NCI-H345 treated with DMSO at 0.1 percent for 48 hours (cell line): Measurements from ENCODE around the gene ZNF813.
"Not testable (repeated sequence)": the region's sequence is repeated elsewhere in the genome, so short reads cannot be mapped to it uniquely, and the experiment has no call there.

Experiments used
- DNase-seq: peaks from one replicate; lab custom pipeline; 2025; ENCODE audit not compliant: unreplicated experiment; lab: John Stamatoyannopoulos, UW

ZNF813 gene

DNA sequence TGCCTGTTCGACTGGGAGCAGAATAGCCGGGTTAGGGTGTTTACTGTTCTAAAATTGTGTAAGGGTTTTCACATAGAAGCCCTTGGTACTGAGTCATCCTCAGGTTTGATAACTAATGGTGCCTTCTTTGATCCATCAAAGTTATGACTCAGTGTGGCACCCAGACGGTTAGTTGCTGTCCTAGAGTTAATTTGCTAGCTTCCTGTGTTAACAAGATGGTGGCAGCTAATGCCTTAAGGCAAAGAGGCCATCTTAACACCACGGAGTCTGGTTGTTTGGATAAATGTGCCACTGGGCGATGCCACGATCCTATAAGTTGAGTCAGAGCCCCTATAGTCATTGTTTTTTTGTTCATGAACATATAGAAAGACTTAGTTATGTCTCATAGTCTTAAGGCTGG, 7.9 kb downstream of the ZNF813 start:
- DNase-seq, result not testable (repeated sequence)

DNA sequence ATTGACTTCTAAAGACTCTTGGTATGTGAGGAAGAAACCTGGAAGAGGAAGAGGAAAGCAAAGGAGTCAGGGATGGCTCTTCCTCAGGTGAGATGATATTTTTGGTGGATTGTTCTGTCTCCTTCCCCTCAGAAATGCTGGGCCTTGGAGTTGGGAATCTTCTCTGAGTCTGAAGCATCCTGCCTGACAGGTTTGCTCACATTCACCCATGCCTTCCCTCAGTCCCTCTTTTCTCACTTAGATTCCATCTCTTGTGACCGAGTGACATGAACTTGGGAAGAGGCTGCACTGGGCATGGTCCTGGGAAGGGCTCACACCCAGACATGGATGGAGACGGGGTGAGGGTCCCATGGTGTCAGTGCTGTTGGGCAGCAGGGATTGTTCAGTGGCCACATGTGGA, 16.2 kb downstream of the ZNF813 start:
- DNase-seq, result not testable (repeated sequence)

DNA sequence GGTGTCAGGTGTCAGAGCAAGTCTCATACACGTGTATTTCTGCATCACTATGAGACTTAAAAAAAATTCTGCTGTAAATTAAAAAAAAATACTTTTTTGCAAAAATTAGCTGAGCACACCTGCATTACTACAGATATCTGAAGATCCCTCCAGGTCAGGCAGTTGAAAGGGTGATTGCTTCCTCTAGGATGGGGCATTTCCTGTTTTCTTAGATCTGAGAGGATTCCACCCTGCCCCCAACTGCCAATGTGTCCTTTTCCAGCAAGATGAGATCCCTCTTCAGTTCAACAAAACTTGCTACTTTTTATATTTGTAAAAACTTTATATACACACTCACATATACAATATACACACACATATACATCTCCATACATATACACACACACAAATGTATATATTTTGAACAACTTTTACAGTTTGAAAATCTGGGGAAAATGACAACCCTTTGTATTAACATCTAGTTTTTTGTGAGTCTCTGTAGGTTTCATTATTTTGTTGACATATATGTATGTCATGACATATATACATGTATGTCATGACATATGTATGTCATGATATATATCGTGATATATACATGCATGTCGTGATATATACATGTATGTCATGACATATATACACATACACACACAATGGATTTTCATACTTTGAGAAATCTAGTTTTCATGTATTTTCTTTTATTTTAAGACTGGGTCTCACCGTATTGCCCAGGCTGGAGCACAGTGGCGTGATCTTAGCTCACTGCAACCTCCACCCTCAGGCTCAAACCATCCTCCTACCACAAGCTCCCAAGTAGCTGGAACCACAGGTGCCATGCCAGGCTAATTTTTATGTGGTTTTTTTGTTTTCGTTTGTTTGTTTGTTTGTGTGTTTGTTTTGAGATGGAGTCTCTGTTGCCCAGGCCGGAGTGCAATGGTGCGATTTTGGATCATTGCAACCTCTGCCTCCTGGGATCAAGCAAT, 17.8 kb downstream of the ZNF813 start:
- DNase-seq, result no peak

DNA sequence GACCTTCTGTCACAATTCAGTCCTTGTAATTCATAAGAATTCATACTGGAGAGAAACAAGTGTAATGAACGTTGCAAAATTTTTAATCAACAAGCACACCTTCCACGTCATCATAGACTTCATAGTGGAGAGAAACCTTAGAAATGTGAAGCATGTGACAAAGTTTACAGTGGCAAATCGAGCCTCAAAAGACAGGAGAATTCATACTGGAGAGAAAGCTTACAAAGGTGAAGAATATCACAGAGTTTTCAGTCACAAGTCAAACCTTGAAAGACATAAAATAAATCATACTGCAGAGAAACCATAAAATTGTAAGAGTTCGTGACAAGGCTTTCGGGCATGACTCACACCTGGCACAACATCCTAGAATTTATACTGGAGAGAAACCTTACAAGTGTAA, 24.6 kb downstream of the ZNF813 start:
- DNase-seq, result no peak

DNA sequence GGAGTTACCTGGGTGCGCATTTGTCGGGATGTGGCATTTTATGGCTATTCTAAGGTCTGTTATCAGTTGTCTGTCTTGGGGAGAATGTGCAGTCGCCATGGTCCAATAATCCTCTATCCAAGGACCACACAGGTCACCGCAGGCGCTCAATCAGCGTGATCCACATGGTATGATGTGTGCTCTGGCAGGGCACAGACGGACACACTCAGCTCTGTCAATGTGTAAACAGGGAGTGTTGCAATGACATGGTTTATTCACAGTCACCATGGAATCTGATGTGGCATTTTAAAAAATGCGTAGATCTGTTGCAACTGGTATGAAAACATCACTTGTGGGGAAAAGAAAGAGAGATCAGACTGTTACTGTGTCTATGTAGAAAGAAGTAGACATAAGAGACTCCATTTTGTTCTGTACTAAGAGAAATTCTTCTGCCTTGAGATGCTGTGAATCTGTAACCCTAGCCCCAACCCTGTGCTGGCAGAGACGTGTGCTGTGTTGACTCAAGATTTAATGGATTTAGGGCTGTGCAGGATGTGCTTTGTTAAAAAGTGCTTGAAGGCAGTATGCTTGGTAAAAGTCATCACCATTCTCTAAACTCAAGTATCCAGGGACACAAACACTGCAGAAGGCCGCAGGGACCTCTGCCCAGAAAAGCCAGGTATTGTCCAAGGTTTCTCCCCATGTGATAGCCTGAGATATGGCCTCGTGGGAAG, 29.9 kb downstream of the ZNF813 start:
- not testable (repeated sequence) for DNase-seq

DNA sequence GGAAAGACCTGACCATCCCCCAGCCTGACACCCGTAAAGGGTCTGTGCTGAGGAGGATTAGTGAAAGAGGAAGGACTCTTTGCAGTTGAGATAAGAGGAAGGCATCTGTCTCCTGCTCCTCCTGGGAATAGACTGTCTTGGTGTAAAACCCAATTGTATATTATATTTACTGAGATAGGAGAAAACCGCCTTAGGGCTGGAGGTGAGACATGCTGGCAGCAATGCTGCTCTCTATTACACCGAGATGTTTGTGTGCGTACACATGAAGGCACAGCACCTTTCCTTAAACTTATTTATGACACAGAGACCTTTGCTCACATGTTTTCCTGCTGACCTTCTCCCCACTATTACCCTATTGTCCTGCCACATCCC, 30.5 kb downstream of the ZNF813 start:
- not testable (repeated sequence) for DNase-seq

DNA sequence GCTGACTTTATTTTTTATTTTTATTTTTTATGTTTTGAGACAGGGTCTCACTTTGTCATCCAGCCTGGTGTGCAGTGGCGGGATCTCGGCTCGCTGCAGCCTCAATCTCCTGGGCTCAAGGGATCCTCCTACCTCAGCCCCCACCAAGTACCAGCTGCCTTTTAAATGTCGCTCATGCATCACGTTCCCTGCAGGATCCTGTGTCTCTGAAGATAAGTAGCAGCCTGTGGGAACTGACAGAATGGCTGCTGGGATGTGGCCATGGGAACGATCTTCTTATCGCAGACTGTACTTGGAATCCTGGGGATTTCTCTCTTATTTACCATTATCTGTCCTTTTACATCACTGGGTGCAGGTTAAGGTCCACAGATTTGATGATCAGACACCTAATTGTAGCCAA, 35.6 kb downstream of the ZNF813 start:
- peak; percentile 42 for DNase-seq

DNA sequence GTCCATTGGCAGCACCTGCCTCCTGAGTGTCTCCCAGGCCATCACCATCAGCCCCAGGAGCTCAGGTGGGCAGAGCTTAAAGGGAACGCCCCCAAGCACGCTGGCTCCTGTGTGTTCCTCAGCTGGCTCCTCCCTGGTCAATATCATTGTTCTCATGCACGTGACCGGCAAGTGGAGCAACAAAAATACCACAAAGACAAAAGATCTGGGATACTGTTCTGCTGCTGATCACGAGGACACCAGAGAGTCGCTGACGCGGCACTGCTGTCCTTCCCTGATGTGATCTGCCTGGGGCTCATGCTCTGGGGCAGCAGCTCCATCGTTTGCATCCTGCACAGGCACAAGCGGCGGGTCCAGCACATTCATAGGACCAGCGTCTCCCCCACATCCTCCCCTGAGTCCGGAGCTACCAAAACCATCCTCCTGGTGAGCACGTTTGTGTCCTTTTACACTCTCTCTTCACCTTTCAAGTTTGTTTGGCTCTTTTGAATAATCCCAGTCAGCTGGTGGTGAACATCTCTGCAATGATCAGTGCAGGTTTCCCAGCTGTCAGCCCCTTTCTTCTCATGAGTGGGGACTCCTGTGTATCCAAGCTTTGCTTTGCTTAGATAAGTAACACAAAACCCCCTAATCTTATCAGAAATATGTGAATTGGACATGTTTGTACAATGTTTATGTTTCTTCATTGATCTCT, 36.3 kb downstream of the ZNF813 start:
- peak; percentile 4 for DNase-seq

DNA sequence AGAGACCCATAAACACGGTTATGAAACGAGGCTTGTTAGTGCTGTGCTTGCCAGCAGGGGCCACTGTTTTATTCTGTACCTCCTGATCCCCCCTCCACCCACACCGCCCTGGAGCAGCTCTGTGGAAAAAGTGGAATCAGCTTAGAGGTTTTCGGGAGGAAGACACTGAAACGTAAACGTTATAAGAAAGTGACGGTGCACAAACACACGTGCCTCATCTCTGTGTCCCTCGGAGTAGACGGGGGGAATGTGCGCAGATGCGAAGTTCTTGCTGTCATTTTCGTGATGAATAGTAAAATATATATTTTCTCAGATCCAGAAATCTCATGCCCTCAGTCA, 36.8 kb downstream of the ZNF813 start:
- not testable (repeated sequence) for DNase-seq

DNA sequence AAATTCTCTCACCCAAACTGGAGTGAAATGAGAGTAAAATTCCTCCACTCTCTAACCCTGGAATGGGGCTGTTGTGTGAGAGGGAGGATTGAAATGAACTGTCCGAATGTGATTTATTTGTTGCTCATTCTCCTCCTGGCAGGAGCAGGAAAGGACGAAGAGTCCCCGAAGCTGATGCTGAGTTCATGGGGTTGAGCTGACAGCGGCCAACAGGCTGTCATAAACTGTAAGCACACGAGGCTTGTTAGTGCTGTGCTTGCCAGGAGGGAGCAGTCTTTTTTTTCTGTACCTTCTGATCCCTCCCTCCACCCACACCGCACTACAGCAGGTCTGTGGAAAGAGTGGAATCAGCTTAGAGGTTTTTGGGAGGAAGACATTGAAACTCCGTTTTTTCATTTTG, 37.4 kb downstream of the ZNF813 start:
- no peak for DNase-seq

DNA sequence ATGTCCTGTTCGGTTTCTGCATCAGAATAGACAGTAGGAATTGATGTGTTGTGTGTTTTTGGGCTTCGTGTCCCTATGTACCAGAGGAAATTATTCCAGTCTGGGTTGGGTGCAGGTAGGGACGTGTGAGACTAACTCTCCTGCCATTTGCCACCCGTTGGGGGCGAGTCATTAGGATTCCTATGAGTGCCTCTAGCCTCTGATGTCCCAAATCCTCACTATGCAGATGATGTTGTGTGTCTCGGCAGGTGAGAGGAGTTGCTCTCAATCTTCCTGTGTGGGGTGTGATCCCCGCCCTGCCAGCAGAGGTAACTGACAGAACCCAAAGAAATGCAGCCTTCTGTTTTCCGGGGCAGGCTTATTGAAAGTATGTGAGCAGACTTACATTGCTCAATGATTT, 39.2 kb downstream of the ZNF813 start:
- DNase-seq, result no peak

DNA sequence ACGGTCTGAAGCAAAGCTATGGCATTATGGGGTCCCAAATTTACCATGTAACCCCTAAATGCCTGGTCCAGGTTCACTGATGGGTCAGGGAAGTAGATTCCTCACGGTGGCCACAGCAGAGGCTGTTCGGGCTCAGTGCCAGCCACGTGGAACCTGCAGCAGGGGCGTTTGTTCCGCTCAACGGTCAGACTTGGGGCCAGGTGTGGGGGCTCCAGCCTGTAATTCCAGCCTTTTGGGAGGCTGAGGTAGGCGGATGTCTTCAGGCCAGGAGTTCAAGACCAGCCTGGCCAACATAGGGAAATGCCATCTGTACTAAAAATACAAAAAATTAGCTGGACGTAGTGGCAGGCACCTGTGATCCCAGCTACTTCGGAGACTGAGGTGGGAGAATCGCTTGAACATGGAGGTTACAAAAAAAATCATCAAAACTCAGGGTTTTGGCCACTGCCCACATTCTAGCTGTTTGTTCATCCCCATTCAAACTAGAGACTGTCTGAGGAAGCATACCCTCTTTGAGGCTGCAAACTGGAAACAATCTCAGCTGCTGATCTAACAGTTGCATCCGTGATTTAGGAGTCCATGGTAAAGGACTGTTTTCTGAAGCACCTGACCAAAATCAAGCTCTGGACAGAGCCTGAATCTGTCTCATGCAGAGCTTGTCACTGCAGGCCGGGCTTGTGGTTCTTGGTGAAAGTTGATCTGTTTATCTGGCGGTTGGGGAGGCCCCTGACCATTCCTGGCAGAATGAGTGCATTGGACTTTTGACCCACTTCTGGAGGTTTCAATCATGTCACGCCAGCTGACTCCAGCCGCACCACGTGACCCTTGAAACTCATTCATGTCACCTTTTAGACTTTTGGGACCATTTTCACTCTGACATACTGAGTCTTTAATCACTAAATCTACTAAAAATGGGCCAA, 40.2 kb downstream of the ZNF813 start:
- no peak for DNase-seq

DNA sequence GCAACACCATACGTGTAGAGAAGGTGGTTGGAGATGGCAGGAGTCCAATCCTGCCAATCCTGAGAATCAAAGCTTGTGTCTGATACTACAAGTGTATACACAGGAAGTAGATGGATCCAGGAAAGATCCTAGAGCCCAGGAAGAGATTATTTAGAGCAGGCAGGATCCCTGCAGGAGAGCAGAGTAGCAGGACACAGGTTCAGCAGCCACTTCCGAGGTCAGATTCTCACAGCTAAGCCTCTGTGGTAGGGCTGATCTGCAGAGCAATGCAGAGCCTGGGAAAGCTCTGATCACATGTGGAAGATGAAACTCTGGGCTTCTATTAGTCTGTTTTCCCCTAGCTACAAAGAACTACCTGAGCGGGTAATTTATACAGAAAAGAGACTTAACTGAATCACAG, 41.9 kb downstream of the ZNF813 start:
- DNase-seq, result no peak

DNA sequence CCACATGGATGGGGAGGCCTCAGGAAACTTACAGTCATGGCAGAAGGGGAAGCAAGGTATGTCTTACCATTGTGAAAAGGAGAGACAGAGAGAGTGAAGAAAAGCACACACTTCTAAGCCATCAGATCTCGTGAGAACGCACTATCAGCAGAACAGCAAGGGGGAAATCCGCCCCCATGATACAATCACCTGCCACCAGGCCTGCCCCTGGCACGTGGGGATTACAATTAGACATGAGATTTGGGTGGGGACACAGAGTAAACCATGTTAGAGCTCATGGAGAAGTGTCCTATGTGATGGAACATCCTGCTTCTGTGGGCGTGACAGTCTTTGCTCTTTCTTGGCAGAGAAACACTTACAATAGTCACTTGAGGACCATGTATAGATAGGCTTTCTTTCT, 42.3 kb downstream of the ZNF813 start:
- no peak for DNase-seq

DNA sequence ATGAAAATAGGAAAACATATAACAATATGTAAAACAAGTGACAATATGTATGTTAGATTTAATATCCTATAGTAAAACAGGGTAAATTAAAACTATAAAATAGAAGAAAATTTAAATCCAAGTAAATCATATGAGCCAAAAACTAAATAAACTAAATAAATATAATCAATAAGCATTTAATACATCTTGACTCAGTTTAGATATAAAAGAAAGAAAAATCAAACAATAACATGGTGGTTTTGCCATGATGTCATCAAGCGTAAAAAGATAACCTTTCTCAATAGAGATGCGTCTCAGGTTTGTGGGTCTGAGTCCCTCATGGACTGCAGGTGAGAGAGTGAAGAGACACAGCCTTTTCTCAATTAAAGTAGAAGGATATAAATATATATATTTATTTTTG, 43.8 kb downstream of the ZNF813 start:
- no peak for DNase-seq

DNA sequence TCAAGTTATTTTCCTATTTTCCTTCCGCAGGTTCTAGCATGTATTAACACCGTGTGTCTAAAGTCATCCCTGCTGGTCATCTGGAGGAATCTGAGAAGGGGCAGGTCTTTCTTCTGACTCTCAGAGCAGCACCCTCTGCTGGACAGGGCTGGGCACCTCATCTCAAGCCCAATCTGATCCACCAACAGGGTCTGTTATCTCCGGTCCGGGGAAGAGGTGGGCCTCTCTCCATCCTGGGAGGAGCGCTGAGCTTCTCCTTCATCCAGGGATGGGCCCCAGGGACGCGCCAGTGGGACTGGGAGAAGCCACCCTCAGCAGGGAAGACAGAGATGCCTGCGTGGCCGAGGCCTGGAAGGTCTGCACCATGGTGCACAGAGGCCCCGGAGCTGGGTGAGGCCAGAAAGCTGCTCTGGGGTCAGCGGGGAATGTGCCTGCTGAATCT, 44.4 kb downstream of the ZNF813 start:
- peak; percentile 7 for DNase-seq

DNA sequence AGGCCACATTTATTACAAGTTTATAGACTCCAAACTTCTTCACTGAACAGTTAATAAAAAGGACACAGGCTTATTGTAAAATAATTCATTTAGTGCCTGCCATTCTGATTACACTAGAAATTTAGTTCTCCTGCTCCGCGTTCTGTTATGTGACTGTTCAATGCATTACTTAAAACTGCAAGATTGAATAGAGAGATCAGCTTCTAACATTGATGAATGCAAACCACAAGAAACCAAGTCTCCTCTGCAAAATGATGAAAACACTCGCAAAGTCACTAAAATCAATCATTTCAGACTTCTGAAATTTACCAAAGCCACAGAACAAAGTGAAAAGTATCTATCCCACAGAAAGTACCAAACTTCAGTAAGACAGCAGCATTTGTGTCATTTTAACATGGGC, 47.5 kb downstream of the ZNF813 start:
- not testable (repeated sequence) for DNase-seq

DNA sequence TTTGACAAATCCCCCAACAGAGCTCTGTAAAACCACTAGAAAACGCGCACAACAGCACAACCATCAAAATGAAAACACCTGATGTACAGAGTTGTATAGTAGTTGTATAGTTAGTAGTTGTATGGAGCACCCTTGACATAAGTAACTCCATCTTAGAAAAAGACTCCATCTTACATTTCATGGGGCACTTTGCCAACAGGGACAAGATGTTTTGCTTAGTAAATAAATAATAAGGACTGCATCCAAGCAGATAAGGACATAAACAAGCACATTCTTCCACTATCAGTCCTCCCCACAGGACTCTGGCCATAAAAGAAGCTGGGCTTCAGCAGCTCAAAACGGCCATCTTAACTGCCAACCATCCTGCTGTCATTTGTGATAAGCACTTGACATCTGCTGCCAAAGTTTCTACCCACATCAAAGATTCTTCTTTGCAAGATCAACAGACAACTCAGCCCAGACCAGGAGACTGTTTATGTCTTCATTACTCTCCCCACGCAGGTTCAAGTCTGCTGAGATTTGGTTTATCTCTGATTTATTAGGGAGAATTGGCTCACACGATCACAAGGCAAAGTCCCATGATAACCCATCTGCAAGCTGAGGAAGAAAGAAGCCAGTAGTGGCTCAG, 49.7 kb downstream of the ZNF813 start:
- DNase-seq, result no peak

DNA sequence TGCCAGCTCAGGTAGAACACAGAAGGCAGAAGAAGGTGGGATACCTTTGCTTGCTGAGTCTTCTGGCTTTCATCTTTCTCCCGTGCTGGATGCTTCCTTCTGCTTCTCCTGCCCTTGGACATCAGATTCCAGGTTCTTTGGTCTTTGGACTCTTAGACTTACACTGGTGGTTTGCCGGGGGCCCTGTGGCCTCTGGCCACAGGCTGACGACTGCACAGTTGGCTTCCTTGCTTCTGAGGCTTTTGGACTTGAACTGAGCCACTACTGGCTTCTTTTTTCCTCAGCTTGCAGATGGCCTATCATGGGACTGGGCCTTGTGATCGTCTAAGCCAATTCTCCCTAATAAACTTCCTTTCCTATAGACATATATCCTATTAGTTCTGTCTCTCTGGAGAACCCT, 50.6 kb downstream of the ZNF813 start:
- DNase-seq, result no peak

DNA sequence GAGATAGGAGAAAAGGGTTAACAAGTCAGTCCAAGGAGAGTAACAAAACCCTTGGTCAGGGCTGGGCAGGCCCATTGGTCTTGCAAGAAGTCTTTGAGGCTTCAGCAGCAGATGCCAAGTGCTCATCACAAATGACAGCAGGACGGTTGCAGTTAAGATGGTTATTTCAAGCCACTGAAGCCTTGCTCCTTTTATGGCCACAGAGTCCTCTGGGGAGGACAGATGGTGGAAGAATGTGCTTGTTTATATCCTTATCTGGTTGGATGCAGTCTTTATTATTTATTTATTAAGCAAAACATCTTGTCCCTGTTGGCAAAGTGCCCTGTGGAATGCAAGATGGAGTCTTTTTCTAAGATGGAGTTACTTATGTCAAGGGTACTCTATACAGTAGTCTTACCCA, 51.2 kb downstream of the ZNF813 start:
- DNase-seq, result no peak
